Mucosa of stomach (tissue), 1 donor: ENCODE measurements around the gene JUND.

Experiments used
- H3K27me3 ChIP-seq: one replicate; pipeline ENCODE4 v1.7.0; 2013; ENCODE audit warnings: mild to moderate bottlenecking, low read length; ENCODE audit not compliant: control insufficient read depth, insufficient read depth
- H3K36me3 ChIP-seq: one replicate; pipeline ENCODE4 v1.7.0; 2013; ENCODE audit warnings: low read length; ENCODE audit not compliant: control insufficient read depth, insufficient read depth
- H3K4me1 ChIP-seq: one replicate; pipeline ENCODE4 v1.7.0; 2013; ENCODE audit warnings: mild to moderate bottlenecking, low read length; ENCODE audit not compliant: control insufficient read depth, insufficient read depth
- H3K4me3 ChIP-seq: one replicate; pipeline ENCODE4 v1.7.0; 2013; ENCODE audit warnings: low read length
- H3K9ac ChIP-seq: one replicate; pipeline ENCODE4 v1.7.0; 2013; ENCODE audit warnings: mild to moderate bottlenecking, low read length, moderate library complexity
- H3K9me3 ChIP-seq: one replicate; pipeline ENCODE4 v1.7.0; 2013; ENCODE audit warnings: mild to moderate bottlenecking, low read length, moderate library complexity; ENCODE audit not compliant: control insufficient read depth
- donor health status: Pancreatic carcinoma.

JUND gene

GRCh38 chr19:18232540-18233223, 48.7 kb downstream of the JUND start:
- H3K9ac ChIP-seq = no peak overlapping the region
- H3K4me3 ChIP-seq = no peak overlapping the region
- peaks cover 3% of the 10 kb centered on the region for H3K4me1 ChIP-seq
- H3K9me3 ChIP-seq = no peaks in the 10 kb centered on the region
- H3K36me3 ChIP-seq = no peaks in the 10 kb centered on the region
- H3K27me3 ChIP-seq = peaks cover 44% of the 10 kb centered on the region

- Histone ChIP-seq H3K9me3 (no peaks in the 10 kb centered on the region), H3K36me3 (no peaks in the 10 kb centered on the region), H3K4me1 (peaks cover 3% of the 10 kb centered on the region), H3K4me3 (no peak overlapping the region), H3K27me3 (peaks cover 53% of the 10 kb centered on the region), H3K9ac (no peak overlapping the region)
Observed at GRCh38 chr19:18231775-18232174, 49.6 kb downstream of the JUND start.

- no peaks in the 10 kb centered on the region for H3K36me3 ChIP-seq
- peaks cover 3% of the 10 kb centered on the region for H3K4me1 ChIP-seq
- H3K4me3 ChIP-seq = no peak overlapping the region
- H3K9ac ChIP-seq = no peak overlapping the region
- H3K9me3 ChIP-seq = no peaks in the 10 kb centered on the region
- peaks cover 60% of the 10 kb centered on the region for H3K27me3 ChIP-seq
Observed at GRCh38 chr19:18230941-18231734, 50.3 kb downstream of the JUND start.

GRCh38 chr19:18229915-18230314, 51.5 kb downstream of the JUND start:
- Histone ChIP-seq H3K9ac (no peak overlapping the region), H3K4me3 (no peak overlapping the region), H3K9me3 (no peaks in the 10 kb centered on the region), H3K4me1 (peaks cover 12% of the 10 kb centered on the region), H3K36me3 (no peaks in the 10 kb centered on the region), H3K27me3 (peaks cover 72% of the 10 kb centered on the region)
